GM18858 (cell line): ENCODE results near the gene PDE2A.

ENCODE experiments used
- ATAC-seq: cut with Tn5 transposase; IDR thresholded peaks from one replicate; pipeline ENCODE4 v1.9.1; 2021; ENCODE audit not compliant: unreplicated experiment

PDE2A gene

GRCh38 chr11:72684236-72684912 is 10.2 kb upstream of the PDE2A start:
- no peak for ATAC-seq

GRCh38 chr11:72683782-72684200 is 9.6 kb upstream of the PDE2A start:
- no peak for ATAC-seq

- no peak for ATAC-seq
Measured at GRCh38 chr11:72682858-72683243, 8.6 kb upstream of the PDE2A start.

- ATAC-seq = no peak
Measured at GRCh38 chr11:72682238-72682857, 8.1 kb upstream of the PDE2A start.

- ATAC-seq = no peak
Measured at GRCh38 chr11:72681226-72682153, 7.3 kb upstream of the PDE2A start.

- no peak for ATAC-seq
Measured at GRCh38 chr11:72680624-72681158, 6.5 kb upstream of the PDE2A start.

GRCh38 chr11:72679869-72680268 is 5.6 kb upstream of the PDE2A start:
- no peak for ATAC-seq

- no peak for ATAC-seq
Measured at GRCh38 chr11:72678524-72678923, 4.3 kb upstream of the PDE2A start.

GRCh38 chr11:72676861-72677341 is 2.7 kb upstream of the PDE2A start:
- ATAC-seq = no peak

- ATAC-seq = no peak
Measured at GRCh38 chr11:72675221-72675620, 999 bp upstream of the PDE2A start.

- ATAC-seq = no peak
Measured at GRCh38 chr11:72673284-72673942, 809 bp downstream of the PDE2A start.

GRCh38 chr11:72672597-72673238 is 1.5 kb downstream of the PDE2A start:
- no peak for ATAC-seq

GRCh38 chr11:72671152-72672099 is 2.8 kb downstream of the PDE2A start:
- no peak for ATAC-seq

- no peak for ATAC-seq
Measured at GRCh38 chr11:72670041-72670440, 4.2 kb downstream of the PDE2A start.

- ATAC-seq = no peak
Measured at GRCh38 chr11:72669527-72669926, 4.7 kb downstream of the PDE2A start.

GRCh38 chr11:72668629-72669347 is 5.4 kb downstream of the PDE2A start:
- no peak for ATAC-seq

GRCh38 chr11:72665911-72666472 is 8.2 kb downstream of the PDE2A start:
- ATAC-seq = no peak

- no peak for ATAC-seq
Measured at GRCh38 chr11:72662036-72662435, 12.2 kb downstream of the PDE2A start.
